Measurements from ENCODE around the gene CFAP97D2. TPM values are rescaled to one million over a fixed set of nuclear protein-coding genes. Genes with fewer than 3 reads are reported as not detected.

The CFAP97D2 gene
- total and polyA plus RNA-seq, 2 experiments from 2014 or later, result not detected

GRCh38 chr13:114268344-114269280 lies 89.6 kb downstream of the CFAP97D2 start:
- 96% methylated on average over 6 of the region's 6 CpGs for WGBS (ENCODE audit: low lambda C conversion rate, missing lambda C conversion rate)
- Histone ChIP-seq H2AFZ (no peak overlapping the region), H3K36me3 (replicated peaks; ENCODE audit: insufficient read depth, low read depth) (peaks cover 4% of the 10 kb centered on the region), H3K9me3 (ENCODE audit: low read depth) (no peaks in the 10 kb centered on the region), H3K4me3 (no peak overlapping the region), H3K27me3 (no peaks in the 10 kb centered on the region), H3K4me2 (no peak overlapping the region), H3K27ac (no peak overlapping the region), H4K20me1 (ENCODE audit: insufficient read depth, poor library complexity, severe bottlenecking) (no peaks in the 10 kb centered on the region), H3K79me2 (no peaks in the 10 kb centered on the region), H3K4me1 (ENCODE audit: insufficient read depth) (no peaks in the 10 kb centered on the region), H3K9me2 (replicated peaks; ENCODE audit: insufficient read depth) (no peaks in the 10 kb centered on the region)
- no peak for TF ChIP-seq CTCF (IDR thresholded peaks at IDR 0.05; ENCODE audit: poor library complexity)
- no peak for DNase-seq (ENCODE audit: low spot score)

GRCh38 chr13:114269281-114269770 lies 90.3 kb downstream of the CFAP97D2 start:
- TF ChIP-seq EZH2phosphoT487 (IDR thresholded peaks at IDR 0.05; ENCODE audit: low read depth, severe bottlenecking, unreplicated experiment) (no peak), CTCF (IDR thresholded peaks at IDR 0.05; ENCODE audit: poor library complexity) (no peak), EZH2 (IDR thresholded peaks at IDR 0.05; ENCODE audit: borderline replicate concordance) (no peak)
- H3K4me3 ChIP-seq, result no peak overlapping the region
- H3K4me2 ChIP-seq, result no peak overlapping the region
- H4K20me1 ChIP-seq (ENCODE audit: insufficient read depth, poor library complexity, severe bottlenecking), result no peaks in the 10 kb centered on the region
- H3K27ac ChIP-seq, result no peak overlapping the region
- H3K4me1 ChIP-seq (ENCODE audit: insufficient read depth), result no peaks in the 10 kb centered on the region
- H3K27me3 ChIP-seq, result no peaks in the 10 kb centered on the region
- H3K36me3 ChIP-seq (replicated peaks; ENCODE audit: insufficient read depth, low read depth), result peaks cover 4% of the 10 kb centered on the region
- no peak for DNase-seq (ENCODE audit: low spot score)
- no peaks in the 10 kb centered on the region for H3K9me2 ChIP-seq (replicated peaks; ENCODE audit: insufficient read depth)
- no peaks in the 10 kb centered on the region for H3K9me3 ChIP-seq (ENCODE audit: low read depth)
- no peaks in the 10 kb centered on the region for H3K79me2 ChIP-seq
- whole genome bisulfite sequencing (ENCODE audit: low lambda C conversion rate, missing lambda C conversion rate), result 92% methylated on average over 4 of the region's 4 CpGs
- H2AFZ ChIP-seq, result no peak overlapping the region

Small RNAs within 50 kb of the gene (microRNA-seq; reads per million reads assigned to microRNA genes)
- gene MIR548AR, result not detected

Small RNAs within 50 kb of the gene (small RNA-seq; reads per million reads assigned to genes)
- gene MIR548AR, result not detected

Other genes starting within 250 kb of the CFAP97D2 start
- 0.20 TPM in 1 of 2 replicates, not detected in the other for gene C13orf46, start 205.2 kb upstream of the CFAP97D2 start, total RNA-seq
- 0.23 and 0.92 TPM in 2 replicates for gene C13orf46, start 205.2 kb upstream of the CFAP97D2 start, polyA plus RNA-seq
- gene RASA3, start 46.6 kb upstream of the CFAP97D2 start, total RNA-seq, result 4.3 and 6.1 TPM in 2 replicates
- gene RASA3, start 46.6 kb upstream of the CFAP97D2 start, polyA plus RNA-seq, result 5.6 and 5.8 TPM in 2 replicates
- 58.5 and 63.0 TPM in 2 replicates for gene CDC16, start 55.6 kb downstream of the CFAP97D2 start, total RNA-seq
- 48.4 and 57.8 TPM in 2 replicates for gene CDC16, start 55.6 kb downstream of the CFAP97D2 start, polyA plus RNA-seq
- 35.7 and 42.5 TPM in 2 replicates for gene UPF3A, start 102.3 kb downstream of the CFAP97D2 start, total RNA-seq
- 48.9 and 60.3 TPM in 2 replicates for gene UPF3A, start 102.3 kb downstream of the CFAP97D2 start, polyA plus RNA-seq
- gene CHAMP1, start 135.2 kb downstream of the CFAP97D2 start, total RNA-seq, result 12.8 and 20.7 TPM in 2 replicates
- 6.6 and 9.3 TPM in 2 replicates for gene CHAMP1, start 135.2 kb downstream of the CFAP97D2 start, polyA plus RNA-seq